ENCODE data around the gene POU3F4. TPM values are rescaled to one million over a fixed set of nuclear protein-coding genes. Genes with fewer than 3 reads are reported as not detected.

The POU3F4 gene
- total RNA-seq, 1 experiment from 2014 or later = not detected

DNA sequence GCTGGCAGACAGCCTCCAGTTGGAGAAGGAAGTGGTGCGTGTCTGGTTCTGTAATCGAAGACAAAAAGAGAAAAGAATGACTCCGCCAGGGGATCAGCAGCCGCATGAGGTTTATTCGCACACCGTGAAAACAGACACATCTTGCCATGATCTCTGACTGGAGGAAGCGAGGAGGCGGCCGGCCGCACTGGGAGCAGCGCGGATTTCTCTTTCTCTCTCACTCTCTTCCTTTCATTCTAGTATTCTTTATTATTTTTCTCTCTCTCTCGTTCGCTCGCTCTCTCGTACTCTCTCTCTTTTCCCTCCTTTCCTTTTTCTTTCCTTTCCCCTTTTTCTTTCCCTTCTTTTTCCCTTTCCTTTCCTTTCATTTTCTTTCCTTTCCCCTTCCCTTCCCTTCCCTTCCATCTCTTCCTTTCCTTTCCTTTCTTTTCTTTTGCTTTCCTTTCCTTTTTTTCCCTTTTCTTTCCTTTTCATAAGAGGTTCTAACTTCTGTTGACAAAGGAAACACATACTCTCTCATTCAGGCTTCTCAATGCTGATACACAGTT, 1.2 kb downstream of the POU3F4 start:
- BruUV-seq (replicated peaks) = no TSS peak
- no peak overlapping the region for H3K27ac ChIP-seq (ENCODE audit: low read length)
- H4K20me1 ChIP-seq (ENCODE audit: low read length) = no peaks in the 10 kb centered on the region
- no peak for DNase-seq
- no peaks in the 10 kb centered on the region for H3F3A ChIP-seq (ENCODE audit: low read length, unreplicated experiment)
- H3K36me3 ChIP-seq (ENCODE audit: low read depth, low read length) = no peaks in the 10 kb centered on the region
- TF ChIP-seq CTCF (conservative IDR thresholded peaks at IDR 0.05; ENCODE audit: low read depth, low read length) (no peak), EZH2 (IDR thresholded peaks at IDR 0.05; ENCODE audit: low read length, unreplicated experiment) (no peak)
- H3K4me2 ChIP-seq (ENCODE audit: low read length) = no peak overlapping the region
- no peak for ATAC-seq
- H3K9ac ChIP-seq (ENCODE audit: low read length) = no peak overlapping the region
- peaks cover 24% of the 10 kb centered on the region for H3K27me3 ChIP-seq (ENCODE audit: low read length)
- no peaks in the 10 kb centered on the region for H3K79me2 ChIP-seq (ENCODE audit: low read length)
- ChIA-PET POLR2A (ENCODE audit: unreplicated experiment) (no interaction called here), CTCF (no interaction called here)
- no peaks in the 10 kb centered on the region for H3K9me2 ChIP-seq (replicated peaks; ENCODE audit: low read length)
- no peak overlapping the region for H2AFZ ChIP-seq (ENCODE audit: low read length)
- H3K9me3 ChIP-seq (ENCODE audit: low read length) = no peaks in the 10 kb centered on the region
- no peaks in the 10 kb centered on the region for H3K4me1 ChIP-seq (ENCODE audit: insufficient read depth, low read length)
- H3K4me3 ChIP-seq (ENCODE audit: low read length) = no peak overlapping the region
- intact Hi-C loops (cut with micrococcal nuclease) = no loop called here

DNA sequence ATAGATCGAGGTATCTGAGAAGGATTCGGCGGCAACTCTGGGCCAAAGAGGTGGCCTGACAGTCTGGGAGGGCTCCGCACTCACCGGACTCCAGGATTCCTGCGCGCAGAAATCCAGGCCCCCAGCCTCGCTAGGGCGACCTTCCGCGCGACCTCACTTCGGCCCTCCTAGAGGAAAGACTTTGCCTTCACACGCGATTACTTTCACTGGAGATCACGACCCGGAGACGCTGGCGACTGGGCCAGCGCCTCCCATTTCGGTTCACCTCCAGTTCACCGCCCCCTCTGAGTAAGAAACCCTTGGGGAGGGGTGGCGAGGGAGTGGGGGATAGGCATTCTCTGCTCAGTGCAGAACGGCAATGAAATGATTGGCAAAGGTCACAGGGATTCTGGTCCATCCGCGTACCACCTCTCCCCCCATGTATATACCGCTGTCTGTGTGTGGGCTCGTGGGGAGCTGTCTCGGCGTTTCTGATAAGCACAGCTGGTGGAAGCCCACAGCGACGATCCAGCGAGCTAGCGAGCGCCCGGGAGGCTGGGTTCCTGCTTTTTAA, 2.5 kb downstream of the POU3F4 start:
- Histone ChIP-seq H3K9me3 (ENCODE audit: low read length) (no peaks in the 10 kb centered on the region), H3K4me1 (ENCODE audit: insufficient read depth, low read length) (no peaks in the 10 kb centered on the region), H3K79me2 (ENCODE audit: low read length) (no peaks in the 10 kb centered on the region), H2AFZ (ENCODE audit: low read length) (no peak overlapping the region), H3K36me3 (ENCODE audit: low read depth, low read length) (no peaks in the 10 kb centered on the region), H3K27me3 (ENCODE audit: low read length) (peaks cover 12% of the 10 kb centered on the region; the same call in 1 of the 2 replicates), H3K4me2 (ENCODE audit: low read length) (no peak overlapping the region), H3K4me3 (ENCODE audit: low read length) (no peak overlapping the region), H3K27ac (ENCODE audit: low read length) (no peak overlapping the region), H3K9me2 (replicated peaks; ENCODE audit: low read length) (no peaks in the 10 kb centered on the region), H3K9ac (ENCODE audit: low read length) (no peak overlapping the region), H4K20me1 (ENCODE audit: low read length) (no peaks in the 10 kb centered on the region), H3F3A (ENCODE audit: low read length, unreplicated experiment) (no peaks in the 10 kb centered on the region)
- intact Hi-C loops (cut with micrococcal nuclease) = no loop called here
- DNase-seq (no peak), ATAC-seq (no peak)
- no TSS peak for BruUV-seq (replicated peaks)
- POLR2A ChIA-PET (ENCODE audit: unreplicated experiment) = no interaction called here
- CTCF ChIA-PET = no interaction called here
- TF ChIP-seq EZH2 (IDR thresholded peaks at IDR 0.05; ENCODE audit: low read length, unreplicated experiment) (no peak), EZH2phosphoT487 (IDR thresholded peaks at IDR 0.05; ENCODE audit: borderline replicate concordance, low read length) (no peak), CTCF (conservative IDR thresholded peaks at IDR 0.05; ENCODE audit: low read depth, low read length) (no peak)

DNA sequence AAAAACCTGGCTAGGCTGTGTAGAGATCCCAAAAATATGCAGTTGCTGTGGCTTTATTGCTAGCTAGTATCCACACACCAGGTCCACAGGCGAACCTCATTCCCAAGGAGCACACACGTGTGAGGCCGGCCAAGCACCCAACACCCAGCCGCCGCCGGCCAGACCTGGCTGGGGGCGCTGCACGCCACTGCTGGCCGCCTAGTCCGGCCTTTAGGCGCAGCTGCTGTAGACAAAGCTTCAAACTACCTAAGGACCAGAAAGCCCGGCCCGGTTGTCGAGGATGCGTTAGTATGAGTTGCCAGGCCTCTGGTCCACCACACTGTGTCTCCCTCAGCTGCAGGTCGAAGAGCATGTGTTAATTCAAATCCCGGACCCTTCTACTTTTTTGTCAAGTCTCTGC, 3.1 kb downstream of the POU3F4 start:
- CTCF ChIA-PET = no interaction called here

More for the DNA sequence above, 3.1 kb downstream of the POU3F4 start:
- H3K4me2 ChIP-seq (ENCODE audit: low read length) = no peak overlapping the region
- no peaks in the 10 kb centered on the region for H3K4me1 ChIP-seq (ENCODE audit: insufficient read depth, low read length)
- no peaks in the 10 kb centered on the region for H3F3A ChIP-seq (ENCODE audit: low read length, unreplicated experiment)
- H3K79me2 ChIP-seq (ENCODE audit: low read length) = no peaks in the 10 kb centered on the region
- no peak for DNase-seq
- no peaks in the 10 kb centered on the region for H3K9me3 ChIP-seq (ENCODE audit: low read length)
- no peak overlapping the region for H3K4me3 ChIP-seq (ENCODE audit: low read length)
- H3K36me3 ChIP-seq (ENCODE audit: low read depth, low read length) = no peaks in the 10 kb centered on the region
- no peak for ATAC-seq
- no TSS peak for BruUV-seq (replicated peaks)
- no peaks in the 10 kb centered on the region for H4K20me1 ChIP-seq (ENCODE audit: low read length)
- H3K9me2 ChIP-seq (replicated peaks; ENCODE audit: low read length) = no peaks in the 10 kb centered on the region
- no peak overlapping the region for H2AFZ ChIP-seq (ENCODE audit: low read length)
- H3K27ac ChIP-seq (ENCODE audit: low read length) = no peak overlapping the region
- no peak for TF ChIP-seq CTCF (conservative IDR thresholded peaks at IDR 0.05; ENCODE audit: low read depth, low read length)
- TF ChIP-seq EZH2phosphoT487 (IDR thresholded peaks at IDR 0.05; ENCODE audit: borderline replicate concordance, low read length) = no peak
- TF ChIP-seq EZH2 (IDR thresholded peaks at IDR 0.05; ENCODE audit: low read length, unreplicated experiment) = no peak
- intact Hi-C loops (cut with micrococcal nuclease) = no loop called here
- H3K27me3 ChIP-seq (ENCODE audit: low read length) = 0 out of 2 replicates have a peak, but pooled peaks cover 7% of the 10 kb centered on the region
- H3K9ac ChIP-seq (ENCODE audit: low read length) = no peak overlapping the region
- POLR2A ChIA-PET (ENCODE audit: unreplicated experiment) = no interaction called here
